Kidney (tissue), 14 donors: ENCODE results near the gene CABLES2. TPM values are rescaled to one million over a fixed set of nuclear protein-coding genes. Genes with fewer than 3 reads are reported as not detected.

ENCODE experiments used
- DNase-seq, 5 donors: peaks; one replicate each; pipeline ENCODE4 v3.0.0-alpha.2; 2013 to 2020
- FAIRE-seq: peaks from 2 replicates; lab custom pipeline; 2012; peaks lifted over from hg19 to GRCh38; lab: Jason Lieb, UNC
- H3K27ac ChIP-seq, 2 donors: one replicate each; pipeline ENCODE4 v1.7.0; 2013; ENCODE audit warnings: low read depth in 2 of 2, low read length in 2 of 2, inconsistent platforms in 1 of 2
- H3K27me3 ChIP-seq: one replicate; pipeline ENCODE4 v1.7.1; 2013; ENCODE audit warnings: low read length, inconsistent platforms; ENCODE audit not compliant: control insufficient read depth, insufficient read depth
- H3K36me3 ChIP-seq, 3 donors: one replicate each; pipeline versions ENCODE4 v1.7.0 to v1.7.1; 2013; ENCODE audit warnings: low read length in 3 of 3, control low read depth in 1 of 3, inconsistent platforms in 1 of 3; ENCODE audit not compliant: insufficient read depth in 3 of 3, control insufficient read depth in 2 of 3
- H3K4me1 ChIP-seq, 3 donors: one replicate each; pipeline versions ENCODE4 v1.7.0 to v1.7.1; 2013; ENCODE audit warnings: low read length in 3 of 3, inconsistent platforms in 1 of 3, low read depth in 1 of 3; ENCODE audit not compliant: control insufficient read depth in 2 of 3, insufficient read depth in 2 of 3
- H3K4me3 ChIP-seq, 3 donors: one replicate each; pipeline versions ENCODE4 v1.7.0 to v1.8.1; 2013; ENCODE audit warnings: low read length in 3 of 3, control low read depth in 1 of 3, inconsistent platforms in 1 of 3
- H3K9ac ChIP-seq, 3 donors: one replicate each; pipeline versions ENCODE4 v1.7.0 to v1.7.1; 2013; ENCODE audit warnings: low read length in 3 of 3, control low read depth in 1 of 3, inconsistent platforms in 1 of 3
- H3K9me3 ChIP-seq, 3 donors: one replicate each; pipeline versions ENCODE4 v1.7.0 to v1.7.1; 2013; ENCODE audit warnings: low read length in 3 of 3, control low read depth in 1 of 3, inconsistent platforms in 1 of 3; ENCODE audit not compliant: control insufficient read depth in 2 of 3, insufficient read depth in 1 of 3
- intact Hi-C: fragments of 100-400 bp; cut with DNase I; formaldehyde crosslinking; loops from one replicate; pipeline ENCODE4 v1.11.1; 2022
- polyA plus RNA-seq: library from polyadenylated mRNA; stranded (reverse); fragments of 350-450 nt; fragmentation: Illumina TruSeq; extraction: RNeasy Lipid Tissue Mini Kit (QIAGEN cat#74804); gene quantifications from one replicate; pipeline ENCODE4 v1.2.3, GENCODE V29; 2014; ENCODE audit warnings: low read depth, low replicate concordance; ENCODE audit not compliant: insufficient read depth
- total RNA-seq: library from RNA; stranded (reverse); fragmentation: NEBNext Ultra II Directional; extraction: Animal tissue kit (Norgen Biotek cat#: 25700); gene quantifications from one replicate; pipeline ENCODE4 v1.2.1, GENCODE V29; 2021
- TF ChIP-seq, protein P1 (sequence below): IDR thresholded peaks from 3 replicates; pipeline ENCODE4 v1.5.1; 2012; ENCODE audit warnings: mild to moderate bottlenecking, moderate library complexity, borderline replicate concordance; ENCODE audit not compliant: insufficient read depth; ENCODE audit errors: extremely low read depth
- donor health status: control.
- donor health status: control.
- donor health status: control.
- donor health status: control.
- donor health status: control.
- donor health status: DM: yes; HTN: yes; CAD: no.
- donor health status: Normal renal cell carcinoma (clear cell type).

CABLES2 gene
- total and polyA plus RNA-seq, 2 donors from 2014 or later, result 2.0 to 4.5 TPM

GRCh38 chr20:62358171-62359042, 48.7 kb downstream of the CABLES2 start:
- TF ChIP-seq, protein P1, sequence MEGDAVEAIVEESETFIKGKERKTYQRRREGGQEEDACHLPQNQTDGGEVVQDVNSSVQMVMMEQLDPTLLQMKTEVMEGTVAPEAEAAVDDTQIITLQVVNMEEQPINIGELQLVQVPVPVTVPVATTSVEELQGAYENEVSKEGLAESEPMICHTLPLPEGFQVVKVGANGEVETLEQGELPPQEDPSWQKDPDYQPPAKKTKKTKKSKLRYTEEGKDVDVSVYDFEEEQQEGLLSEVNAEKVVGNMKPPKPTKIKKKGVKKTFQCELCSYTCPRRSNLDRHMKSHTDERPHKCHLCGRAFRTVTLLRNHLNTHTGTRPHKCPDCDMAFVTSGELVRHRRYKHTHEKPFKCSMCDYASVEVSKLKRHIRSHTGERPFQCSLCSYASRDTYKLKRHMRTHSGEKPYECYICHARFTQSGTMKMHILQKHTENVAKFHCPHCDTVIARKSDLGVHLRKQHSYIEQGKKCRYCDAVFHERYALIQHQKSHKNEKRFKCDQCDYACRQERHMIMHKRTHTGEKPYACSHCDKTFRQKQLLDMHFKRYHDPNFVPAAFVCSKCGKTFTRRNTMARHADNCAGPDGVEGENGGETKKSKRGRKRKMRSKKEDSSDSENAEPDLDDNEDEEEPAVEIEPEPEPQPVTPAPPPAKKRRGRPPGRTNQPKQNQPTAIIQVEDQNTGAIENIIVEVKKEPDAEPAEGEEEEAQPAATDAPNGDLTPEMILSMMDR, result no peak
- Histone ChIP-seq H3K36me3 (no peaks in the 10 kb centered on the region), H3K27ac (peak overlapping the region; percentile 89 to 91), H3K4me1 (peaks cover 0 to 77% (median 48%) of the 10 kb centered on the region in 3 donors), H3K9ac (peak overlapping the region in 2 of 3 donors; percentile 41 to 55), H3K4me3 (no peak overlapping the region), H3K27me3 (no peaks in the 10 kb centered on the region), H3K9me3 (no peaks in the 10 kb centered on the region)
- FAIRE-seq (no peak), DNase-seq (peak in 2 of 5 donors; percentile 58 to 92)
- intact Hi-C loops, result no loop called here

GRCh38 chr20:62357681-62358080, 49.4 kb downstream of the CABLES2 start:
- FAIRE-seq (no peak), DNase-seq (peak in 1 of 5 donors; percentile 73)
- TF ChIP-seq, protein P1, result no peak
- peak overlapping the region; percentile 89 to 91 for H3K27ac ChIP-seq
- H3K9ac ChIP-seq, result peak overlapping the region in 2 of 3 donors; percentile 22 to 55
- H3K27me3 ChIP-seq, result no peaks in the 10 kb centered on the region
- H3K4me1 ChIP-seq, result peaks cover 0 to 77% (median 51%) of the 10 kb centered on the region in 3 donors
- H3K36me3 ChIP-seq, result no peaks in the 10 kb centered on the region
- intact Hi-C loops, result no loop called here
- H3K9me3 ChIP-seq, result no peaks in the 10 kb centered on the region
- no peak overlapping the region for H3K4me3 ChIP-seq

DNA sequence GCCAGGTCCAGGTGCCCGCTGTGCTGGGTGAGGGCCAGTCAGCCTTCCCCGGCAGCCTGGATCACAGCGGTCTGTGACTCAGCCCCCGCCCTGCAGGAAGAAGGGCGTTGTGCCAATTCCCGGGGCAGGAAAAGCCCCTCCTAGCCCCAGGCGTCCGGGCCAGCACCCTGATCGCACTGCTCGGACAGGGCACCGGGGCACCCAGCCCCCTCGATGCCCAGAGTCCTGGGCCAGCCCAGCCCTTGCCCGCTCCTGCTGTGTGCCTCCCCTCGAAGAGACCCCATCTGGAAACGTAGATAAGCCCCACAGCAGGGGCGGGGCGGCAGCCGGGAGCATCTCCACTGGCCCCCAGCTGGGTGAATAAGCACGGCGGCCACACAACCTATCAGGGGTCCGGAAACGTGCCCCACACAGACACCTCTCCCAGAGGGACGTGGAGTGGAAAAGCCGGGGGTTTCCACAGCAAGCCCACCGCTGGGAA, 49.9 kb downstream of the CABLES2 start:
- Histone ChIP-seq H3K27me3 (no peaks in the 10 kb centered on the region), H3K27ac (peak overlapping the region; percentile 89 to 91), H3K9ac (peak overlapping the region in 2 of 3 donors; percentile 22 to 61), H3K36me3 (no peaks in the 10 kb centered on the region), H3K4me1 (peaks cover 0 to 73% (median 51%) of the 10 kb centered on the region in 3 donors), H3K9me3 (no peaks in the 10 kb centered on the region), H3K4me3 (no peak overlapping the region)
- TF ChIP-seq, protein P1, result no peak
- intact Hi-C loops, result no loop called here
- DNase-seq, result peak in 2 of 5 donors; percentile 54 to 94
- no peak for FAIRE-seq
